ENCODE results near the gene GNRHR.
A peak's percentile ranks its signal among the peaks of the same experiment; 100 is the strongest.
"Not testable (repeated sequence)": the region's sequence is repeated elsewhere in the genome, so short reads cannot be mapped to it uniquely, and the experiment has no call there.

GNRHR gene

GRCh38 chr4:67725981-67726380, 28.2 kb downstream of the GNRHR start:
- DNase-seq = no peak

- no peak for DNase-seq
Measured at GRCh38 chr4:67725132-67725531, 29.1 kb downstream of the GNRHR start.

GRCh38 chr4:67723949-67724348, 30.2 kb downstream of the GNRHR start:
- DNase-seq = no peak

- no peak for DNase-seq
Measured at GRCh38 chr4:67723341-67723740, 30.8 kb downstream of the GNRHR start.

- peak; percentile 14 for DNase-seq
Measured at GRCh38 chr4:67721770-67722597, 32.2 kb downstream of the GNRHR start.

GRCh38 chr4:67721315-67721769, 32.8 kb downstream of the GNRHR start:
- no peak for DNase-seq

- DNase-seq = no peak
Measured at GRCh38 chr4:67719953-67720617, 34.1 kb downstream of the GNRHR start.

GRCh38 chr4:67718848-67719247, 35.3 kb downstream of the GNRHR start:
- DNase-seq = no peak

GRCh38 chr4:67717586-67717985, 36.6 kb downstream of the GNRHR start:
- DNase-seq = no peak

- DNase-seq = no peak
Measured at GRCh38 chr4:67714955-67715354, 39.2 kb downstream of the GNRHR start.

GRCh38 chr4:67714248-67714583, 40.0 kb downstream of the GNRHR start:
- peak; percentile 65 for DNase-seq

GRCh38 chr4:67713529-67714247, 40.5 kb downstream of the GNRHR start:
- DNase-seq = peak; percentile 65

GRCh38 chr4:67712650-67713528, 41.3 kb downstream of the GNRHR start:
- no peak for DNase-seq

- no peak for DNase-seq
Measured at GRCh38 chr4:67712000-67712625, 42.1 kb downstream of the GNRHR start.

- DNase-seq = not testable (repeated sequence)
Measured at GRCh38 chr4:67706682-67707081, 47.5 kb downstream of the GNRHR start.

- DNase-seq = no peak
Measured at GRCh38 chr4:67704843-67705242, 49.3 kb downstream of the GNRHR start.

GRCh38 chr4:67702166-67702565, 52.0 kb downstream of the GNRHR start:
- no peak for DNase-seq

GRCh38 chr4:67701517-67701850, 52.7 kb downstream of the GNRHR start:
- no peak for DNase-seq

GRCh38 chr4:67700738-67701516, 53.3 kb downstream of the GNRHR start, which contains the start of gene UBA6:
TSS of gene UBA6 (minus strand) at chr4:67701155. CDS start at chr4:67701119, 36 bp downstream.
- DNase-seq = peak; percentile 94

GRCh38 chr4:67700116-67700737, 54.0 kb downstream of the GNRHR start:
- no peak for DNase-seq

GRCh38 chr4:67699603-67700002, 54.6 kb downstream of the GNRHR start:
- DNase-seq = no peak
